ENCODE results near the gene SLC6A5.

Gene SLC6A5

DNA sequence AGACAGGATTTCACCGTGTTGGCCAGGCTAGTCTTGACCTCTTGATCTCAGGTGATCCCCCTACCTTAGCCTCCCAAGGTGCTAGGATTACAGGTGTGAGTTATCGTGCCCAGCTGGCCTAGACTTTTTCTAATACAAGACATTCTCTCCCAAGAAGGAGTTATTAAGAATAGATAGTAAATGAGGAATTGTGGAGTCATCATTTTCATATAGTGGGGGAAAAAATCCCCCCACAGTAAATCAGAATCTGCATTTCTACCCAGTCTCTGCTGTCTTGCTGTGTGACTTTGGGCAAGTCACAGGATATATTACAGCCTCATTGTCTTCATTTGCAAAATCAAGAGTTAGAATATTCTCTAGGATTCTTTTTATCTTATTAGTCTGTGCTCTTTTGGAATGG, 21.6 kb downstream of the SLC6A5 start:
- no peak for DNase-seq (ENCODE audit: low read depth)

DNA sequence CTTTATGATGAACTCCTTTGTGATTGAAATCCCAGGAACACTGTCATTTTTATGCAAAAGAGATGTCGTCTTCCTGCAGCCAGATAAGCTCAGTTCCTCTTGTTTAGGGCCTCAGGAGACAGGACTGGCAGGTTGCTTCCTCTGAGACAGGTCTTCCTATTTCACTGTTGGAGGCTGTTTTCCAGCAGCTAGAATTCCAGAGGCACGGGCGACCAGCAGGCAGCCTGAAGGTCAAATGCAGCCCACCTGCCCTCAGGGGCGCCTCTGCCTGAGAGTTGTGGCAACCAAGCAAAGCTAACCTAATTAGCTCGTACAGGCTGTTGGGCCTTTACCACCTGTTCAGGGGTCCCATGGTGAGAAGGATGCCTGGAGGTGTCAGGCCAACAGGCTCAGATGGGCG, 22.3 kb downstream of the SLC6A5 start:
- DNase-seq (ENCODE audit: low read depth) = no peak

DNA sequence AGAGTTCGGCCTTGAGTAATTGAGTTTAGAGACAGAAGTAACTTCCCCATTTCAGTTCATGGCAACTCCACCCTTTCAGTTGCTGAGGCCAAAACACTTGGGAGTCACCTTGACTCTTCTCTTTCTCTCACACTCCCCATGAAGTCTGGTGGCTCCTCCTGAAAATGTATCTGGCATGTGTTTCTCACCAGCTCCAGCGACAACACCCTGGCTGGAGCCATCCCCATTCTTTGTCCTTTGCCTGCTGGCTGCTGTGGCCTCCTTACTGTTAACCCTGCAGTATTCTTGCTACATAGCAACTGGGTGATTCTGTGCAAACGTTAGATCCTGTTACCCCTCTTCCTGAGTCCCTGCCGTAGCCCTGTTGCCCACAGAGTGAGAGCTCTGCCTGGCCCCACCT, 23.8 kb downstream of the SLC6A5 start:
- DNase-seq (ENCODE audit: low read depth) = no peak

DNA sequence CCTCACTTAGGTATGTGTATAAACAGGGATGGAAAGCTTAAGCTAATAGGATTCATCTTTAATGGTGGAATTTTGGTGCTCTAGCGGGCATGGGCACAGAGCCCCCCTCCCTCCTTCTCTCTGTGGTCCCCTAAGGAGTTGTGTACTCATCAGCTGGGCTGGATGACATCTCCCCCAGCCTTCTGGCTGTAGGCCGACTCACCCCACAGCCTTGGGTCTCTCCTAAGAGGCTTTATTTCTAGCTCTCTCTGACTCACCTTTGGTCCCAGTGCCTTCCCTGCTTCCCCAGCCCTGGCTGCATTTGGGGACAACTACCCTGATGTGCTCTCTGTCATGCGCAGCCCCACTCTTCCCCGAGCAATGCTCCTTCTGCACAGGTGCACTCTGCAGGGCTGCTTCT, 26.9 kb downstream of the SLC6A5 start:
- no peak for DNase-seq (ENCODE audit: low read depth)

DNA sequence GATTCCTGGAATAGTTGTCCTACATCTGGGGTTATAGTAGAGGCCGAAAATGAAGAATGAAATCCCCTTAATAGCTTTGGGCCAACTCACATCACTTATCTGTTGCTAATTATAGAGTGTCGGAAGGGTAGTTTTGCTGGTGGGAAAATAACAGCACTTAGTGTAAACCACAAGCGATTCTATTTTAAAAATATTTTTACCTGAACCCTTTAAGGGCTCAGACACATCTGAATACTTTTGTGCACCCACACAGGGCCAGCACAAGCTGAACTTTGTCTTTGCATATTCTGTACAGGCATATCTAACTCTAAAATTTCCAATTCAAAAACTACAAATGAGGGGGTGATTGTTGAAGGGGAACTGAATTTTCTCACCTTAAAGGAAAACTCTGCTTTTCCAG, 27.6 kb downstream of the SLC6A5 start:
- DNase-seq (ENCODE audit: low read depth) = no peak

DNA sequence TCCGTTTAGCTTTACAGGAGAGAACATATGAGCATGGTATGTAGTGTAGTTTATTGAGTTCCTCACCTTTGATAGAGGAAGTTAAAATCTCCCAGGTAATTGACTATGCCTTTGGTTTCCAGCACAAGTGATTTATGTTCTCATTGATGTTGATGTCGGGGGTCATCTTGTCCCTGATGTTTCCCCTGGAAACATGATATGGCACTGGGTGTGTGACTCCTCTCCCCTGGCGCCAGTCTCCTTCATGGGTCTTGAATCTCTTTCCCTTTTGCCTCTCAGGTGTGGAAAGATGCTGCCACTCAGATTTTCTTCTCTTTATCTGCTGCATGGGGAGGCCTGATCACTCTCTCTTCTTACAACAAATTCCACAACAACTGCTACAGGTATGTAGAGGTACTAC, 28.3 kb downstream of the SLC6A5 start:
- no peak for DNase-seq (ENCODE audit: low read depth)

DNA sequence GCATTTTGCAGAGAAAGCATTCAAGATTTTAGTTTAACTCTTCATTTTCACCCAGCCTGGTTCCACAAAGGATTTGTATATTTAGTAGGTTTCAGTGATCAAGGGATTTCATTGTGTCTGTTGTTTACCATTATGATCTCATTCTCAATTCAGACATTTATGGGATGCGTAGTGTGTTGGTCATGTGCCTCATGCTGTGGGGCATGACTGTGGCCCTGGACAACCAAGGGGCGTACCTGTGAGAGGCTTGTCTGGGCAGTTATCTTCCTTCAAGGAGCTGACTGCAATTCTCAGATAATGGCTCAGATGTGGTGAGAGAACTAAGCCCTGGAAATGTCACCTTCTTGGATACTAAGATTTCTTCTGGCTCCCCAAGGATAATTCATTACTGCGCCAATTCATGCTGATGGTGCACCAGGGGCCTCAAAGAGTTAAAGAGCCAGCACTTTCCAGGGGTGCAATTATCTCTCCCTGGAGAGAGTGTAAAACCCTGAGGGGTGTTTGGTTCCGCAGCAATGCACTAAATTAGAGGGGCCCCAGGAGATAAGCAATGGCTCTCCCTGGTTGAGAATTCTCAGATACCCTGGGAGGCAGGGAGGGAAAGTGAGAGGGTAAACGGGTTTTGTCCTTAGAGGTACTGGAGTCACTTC, 32.2 kb downstream of the SLC6A5 start:
- DNase-seq (ENCODE audit: low read depth) = no peak

DNA sequence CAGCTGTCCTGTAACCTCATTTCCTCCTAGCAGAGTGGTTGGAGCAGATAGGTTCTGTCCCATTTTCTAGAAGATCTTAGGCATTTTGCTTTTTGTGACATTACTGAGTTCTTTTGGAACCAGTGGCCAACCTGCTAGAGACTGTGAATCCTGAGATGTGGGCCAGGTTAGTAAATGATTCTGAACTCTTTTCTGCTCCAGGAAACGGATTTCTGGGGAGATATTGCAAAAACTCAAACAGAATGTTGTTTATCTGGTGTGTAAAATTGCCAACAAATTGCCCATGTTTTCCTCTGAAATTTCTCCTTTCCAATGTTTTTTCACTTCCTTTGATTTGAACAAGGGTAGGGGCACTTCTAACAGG, 32.7 kb downstream of the SLC6A5 start:
- no peak for DNase-seq (ENCODE audit: low read depth)

DNA sequence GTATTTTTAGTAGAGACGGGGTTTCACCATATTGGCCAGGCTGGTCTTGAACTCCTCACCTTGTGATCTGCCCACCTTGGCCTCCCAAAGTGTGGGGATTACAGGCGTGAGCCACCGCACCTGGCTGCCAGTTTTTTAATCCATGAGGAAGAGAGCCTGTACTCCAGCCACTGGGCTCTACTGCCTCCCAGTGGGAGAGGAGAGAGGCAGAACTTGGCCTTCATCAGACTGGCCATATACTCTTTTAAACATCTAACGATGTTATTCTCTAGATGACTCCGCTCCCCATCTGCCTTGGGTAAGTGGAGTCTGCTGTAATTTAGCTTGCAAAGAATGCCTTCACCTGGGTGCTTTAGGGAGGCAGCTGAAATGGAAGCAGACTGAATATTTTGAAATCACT, 34.6 kb downstream of the SLC6A5 start:
- DNase-seq (ENCODE audit: low read depth) = no peak

DNA sequence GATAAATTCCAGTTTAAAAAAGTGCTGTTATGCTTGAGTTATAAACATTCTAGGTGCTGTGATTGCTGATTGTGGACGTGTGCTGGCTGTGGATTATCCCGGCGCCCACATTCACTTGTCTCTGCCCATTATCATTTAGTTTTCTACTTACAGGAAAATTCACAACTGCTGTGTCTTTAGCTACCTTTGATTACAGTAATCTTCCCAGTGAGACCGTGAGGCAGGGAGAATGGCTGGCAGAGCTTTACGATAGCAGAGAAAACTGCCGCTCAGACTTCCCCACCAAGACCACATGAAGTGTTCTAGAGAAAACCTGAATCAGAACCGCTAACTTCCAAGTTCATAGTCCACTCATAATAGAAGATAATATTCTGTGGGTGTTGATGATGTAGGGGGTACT, 35.4 kb downstream of the SLC6A5 start:
- no peak for DNase-seq (ENCODE audit: low read depth)

DNA sequence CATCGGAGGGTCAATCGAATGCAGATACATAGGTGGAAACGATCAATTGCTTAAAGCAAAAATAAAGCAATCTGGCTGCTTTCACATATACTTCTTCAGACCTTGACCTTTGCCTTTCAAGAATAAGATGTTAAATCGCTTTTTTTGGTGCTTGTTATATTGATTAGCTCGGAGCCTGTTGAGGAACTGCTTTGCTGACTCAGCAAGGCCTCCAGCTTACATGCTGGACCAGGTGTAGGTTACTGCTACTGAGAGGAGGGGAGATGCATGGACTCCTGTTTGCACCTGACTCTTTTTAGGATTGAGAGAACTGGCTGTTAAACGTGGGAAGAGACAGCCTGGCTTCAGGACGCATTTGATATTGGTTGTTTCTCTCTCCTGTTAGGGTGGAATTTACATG, 38.7 kb downstream of the SLC6A5 start:
- DNase-seq (ENCODE audit: low read depth) = no peak

DNA sequence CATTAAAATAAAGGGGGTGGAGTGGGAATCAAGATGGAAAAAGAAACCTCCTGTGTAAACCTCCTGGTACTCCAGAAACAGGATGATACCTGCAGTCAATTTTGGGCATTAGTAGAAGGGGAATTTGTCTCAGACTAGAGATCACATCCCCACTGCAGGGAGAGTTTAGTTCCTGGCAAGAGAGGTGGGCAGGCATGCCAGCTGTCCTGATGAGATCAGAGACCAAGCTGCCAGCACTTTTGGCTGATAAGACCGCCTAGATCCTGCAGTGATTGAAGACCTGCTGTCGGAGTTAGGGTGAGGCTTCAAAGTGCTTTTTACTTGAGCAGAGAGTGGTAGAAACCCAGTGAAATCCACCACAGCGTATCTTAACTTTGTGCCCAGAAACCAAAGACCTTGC, 40.3 kb downstream of the SLC6A5 start:
- no peak for DNase-seq (ENCODE audit: low read depth)

DNA sequence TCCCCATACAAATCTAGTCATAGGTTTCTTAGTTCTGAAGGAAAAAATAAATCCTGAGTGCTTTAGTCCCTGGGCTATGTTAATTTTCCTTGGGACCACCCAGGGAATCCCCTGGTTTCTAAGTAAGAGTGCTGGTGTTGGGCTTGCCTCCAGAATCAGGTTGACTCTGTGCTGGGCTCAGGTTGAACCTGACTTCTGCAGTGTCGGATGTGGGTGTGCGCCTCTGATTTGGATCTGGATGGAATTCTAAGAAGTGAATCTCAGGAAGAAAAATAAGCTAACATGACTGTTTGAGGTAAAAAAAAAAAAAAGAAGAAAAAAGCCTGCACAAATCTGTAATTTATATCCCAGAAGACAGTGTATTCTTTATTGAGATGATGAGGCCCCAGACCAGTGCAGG, 41.0 kb downstream of the SLC6A5 start:
- no peak for DNase-seq (ENCODE audit: low read depth)

DNA sequence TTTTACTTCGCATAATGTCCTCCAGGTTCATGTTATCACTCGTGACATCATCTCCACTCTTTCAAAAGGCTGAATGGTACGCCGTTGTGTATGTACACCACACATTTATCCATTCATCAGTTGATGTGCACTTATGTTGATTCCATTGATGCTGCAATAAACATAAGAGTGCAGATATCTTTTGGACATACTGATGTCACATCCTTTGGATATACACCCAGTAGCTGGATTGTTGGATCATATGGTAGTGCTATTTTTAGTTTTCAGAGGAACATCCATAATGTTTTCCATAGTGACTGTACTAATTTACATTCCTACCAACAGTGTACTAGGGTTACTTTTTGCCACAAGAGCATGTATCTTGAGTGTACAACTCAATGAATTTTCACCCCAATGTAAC, 45.0 kb downstream of the SLC6A5 start:
- no peak for DNase-seq (ENCODE audit: low read depth)

DNA sequence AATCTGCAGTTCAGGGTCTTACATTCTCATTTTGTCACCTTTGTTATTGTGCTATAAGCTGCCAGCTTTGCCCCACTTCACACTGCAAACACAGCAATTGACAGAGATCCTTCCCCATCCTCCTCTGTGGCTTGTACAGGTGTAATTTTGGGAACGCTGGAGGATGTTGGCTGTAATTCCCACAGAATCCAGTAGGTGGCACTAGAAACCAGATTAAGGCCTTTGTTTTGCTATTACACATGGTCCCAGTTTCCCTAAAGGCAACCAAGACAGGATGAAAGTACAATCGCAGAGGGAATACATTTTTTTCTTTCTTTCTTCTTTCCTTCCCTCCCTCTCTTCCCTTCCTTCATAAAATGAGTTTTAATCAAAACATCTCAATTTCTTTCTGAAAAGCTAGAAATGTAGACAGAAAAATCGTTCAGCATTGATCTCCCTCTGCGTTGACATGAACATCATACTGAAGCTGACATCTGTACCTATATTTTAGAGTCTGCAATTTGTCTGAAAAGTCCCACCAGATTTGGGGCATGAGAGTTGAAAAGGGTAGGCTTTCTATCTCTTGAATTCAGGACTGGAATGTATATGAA, 48.7 kb downstream of the SLC6A5 start:
- no peak for DNase-seq (ENCODE audit: low read depth)

DNA sequence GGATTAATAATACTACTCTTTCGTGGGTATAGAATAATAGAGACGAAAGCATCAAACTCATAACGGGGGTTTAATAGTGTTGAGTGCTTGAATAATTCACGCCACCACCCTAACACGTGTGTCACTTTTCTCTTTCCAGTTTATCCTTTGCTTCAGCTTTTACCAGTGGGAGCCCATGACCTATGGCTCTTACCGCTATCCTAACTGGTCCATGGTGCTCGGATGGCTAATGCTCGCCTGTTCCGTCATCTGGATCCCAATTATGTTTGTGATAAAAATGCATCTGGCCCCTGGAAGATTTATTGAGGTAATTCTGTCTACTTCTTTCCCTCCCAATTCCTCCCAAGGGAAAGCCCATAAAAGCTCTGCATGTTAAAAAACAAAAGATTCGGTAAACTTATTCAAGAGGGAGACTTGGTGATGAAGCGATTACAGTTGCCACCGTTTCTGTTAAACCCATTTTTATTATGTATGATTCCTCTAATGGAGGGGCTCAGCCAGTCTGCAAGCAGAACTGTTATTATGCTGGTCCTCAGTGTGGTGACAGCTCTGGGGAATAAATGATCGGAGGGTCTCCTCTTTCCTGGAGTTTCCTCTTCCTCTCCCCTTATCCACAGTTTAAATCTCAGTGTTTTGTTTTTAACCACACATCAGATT, 52.9 kb downstream of the SLC6A5 start:
- DNase-seq (ENCODE audit: low read depth) = no peak

DNA sequence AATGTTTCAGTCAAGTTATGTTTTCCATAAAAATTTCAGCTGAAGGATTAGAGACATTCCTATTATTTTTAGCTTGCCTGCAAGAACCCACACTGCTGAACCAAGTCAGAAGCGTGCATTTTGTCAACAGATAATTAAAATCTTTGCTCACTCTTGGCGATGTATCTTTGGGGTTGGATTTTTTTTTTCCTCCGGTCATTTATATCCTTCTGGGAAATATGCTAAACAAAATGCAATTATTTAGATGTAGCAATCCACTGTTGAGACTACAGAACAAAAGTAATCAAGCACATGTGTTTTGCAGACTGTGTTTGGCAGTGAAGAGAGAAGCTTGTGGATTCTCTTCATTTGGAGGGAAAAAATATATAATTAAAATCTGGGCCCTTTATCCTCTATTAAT, 54.6 kb downstream of the SLC6A5 start:
- no peak for DNase-seq (ENCODE audit: low read depth)

DNA sequence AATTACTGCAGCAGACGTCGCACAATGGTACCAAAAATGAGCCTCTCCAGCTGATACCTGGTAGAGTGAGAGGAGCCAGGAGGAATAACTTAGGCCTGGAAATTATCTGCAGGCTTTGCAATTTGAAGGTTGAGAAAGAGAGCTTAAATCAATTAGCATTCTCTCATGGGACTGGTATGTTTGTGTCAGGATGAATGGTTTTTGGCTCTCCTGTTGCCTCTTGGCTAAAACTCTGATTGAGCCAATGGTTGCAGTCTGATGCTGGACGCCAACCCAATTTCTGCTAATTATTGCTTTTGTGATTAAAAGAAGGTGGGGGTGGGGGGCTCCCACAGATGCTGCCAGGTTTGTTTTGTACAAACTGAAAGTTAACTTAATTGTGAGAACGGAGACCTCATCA, 57.5 kb downstream of the SLC6A5 start:
- no peak for DNase-seq (ENCODE audit: low read depth)

DNA sequence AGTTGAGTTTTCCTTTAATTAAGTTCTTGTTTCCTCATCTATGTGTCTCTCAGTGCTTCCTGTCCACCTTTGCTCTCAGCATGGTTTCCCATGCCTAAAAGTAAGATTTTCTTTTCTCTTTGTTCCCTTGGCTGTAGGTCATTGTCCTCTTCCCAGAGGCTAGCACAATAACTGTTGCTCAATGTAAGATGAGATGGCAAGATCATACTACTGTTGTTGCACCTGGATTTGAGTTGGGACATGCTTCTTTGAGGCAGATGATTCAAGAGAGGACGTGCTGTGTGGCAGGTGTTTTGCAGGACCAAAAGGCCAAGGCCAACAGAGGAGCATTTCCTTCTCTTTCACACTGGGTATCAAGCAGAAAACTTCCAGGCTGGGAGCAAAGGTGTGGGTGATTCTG, 58.7 kb downstream of the SLC6A5 start:
- no peak for DNase-seq (ENCODE audit: low read depth)

DNA sequence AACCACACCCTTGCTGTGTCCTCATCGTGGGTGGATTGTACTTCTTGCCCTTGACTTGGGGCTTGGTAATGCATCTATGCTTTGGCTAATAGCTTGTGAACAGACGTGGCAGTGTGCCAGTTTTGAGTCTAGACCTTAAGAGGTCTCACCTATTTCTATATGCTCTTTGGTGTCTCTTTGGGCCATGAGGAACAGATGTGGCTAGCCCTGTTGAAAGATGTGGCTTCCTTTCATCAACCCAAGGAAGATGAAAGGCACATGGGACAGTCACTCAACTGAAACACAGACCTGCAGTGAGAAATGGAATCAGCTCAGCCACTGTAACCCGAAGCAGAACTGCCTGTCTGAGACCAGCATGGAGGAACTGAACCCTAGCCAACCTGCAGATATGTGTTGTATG, 62.0 kb downstream of the SLC6A5 start:
- DNase-seq (ENCODE audit: low read depth) = no peak

DNA sequence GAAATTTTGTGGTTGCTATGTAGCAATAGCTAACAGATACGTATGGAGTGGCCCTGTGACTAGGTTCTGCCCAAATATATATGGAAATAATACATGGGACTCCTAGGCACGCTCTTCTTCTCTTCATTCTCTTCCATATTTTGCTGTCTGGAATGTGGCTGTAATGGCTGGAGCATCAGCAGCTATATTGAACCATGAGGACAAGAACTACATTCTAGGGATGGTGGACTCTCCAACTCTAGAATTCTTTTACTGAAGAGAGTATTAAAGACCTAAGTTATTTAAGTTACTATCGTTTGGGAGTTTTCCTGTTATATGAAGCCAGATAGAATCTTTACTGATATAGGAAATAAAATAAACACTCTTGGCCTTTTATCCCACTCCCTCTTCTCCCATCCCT, 62.4 kb downstream of the SLC6A5 start:
- DNase-seq (ENCODE audit: low read depth) = no peak

DNA sequence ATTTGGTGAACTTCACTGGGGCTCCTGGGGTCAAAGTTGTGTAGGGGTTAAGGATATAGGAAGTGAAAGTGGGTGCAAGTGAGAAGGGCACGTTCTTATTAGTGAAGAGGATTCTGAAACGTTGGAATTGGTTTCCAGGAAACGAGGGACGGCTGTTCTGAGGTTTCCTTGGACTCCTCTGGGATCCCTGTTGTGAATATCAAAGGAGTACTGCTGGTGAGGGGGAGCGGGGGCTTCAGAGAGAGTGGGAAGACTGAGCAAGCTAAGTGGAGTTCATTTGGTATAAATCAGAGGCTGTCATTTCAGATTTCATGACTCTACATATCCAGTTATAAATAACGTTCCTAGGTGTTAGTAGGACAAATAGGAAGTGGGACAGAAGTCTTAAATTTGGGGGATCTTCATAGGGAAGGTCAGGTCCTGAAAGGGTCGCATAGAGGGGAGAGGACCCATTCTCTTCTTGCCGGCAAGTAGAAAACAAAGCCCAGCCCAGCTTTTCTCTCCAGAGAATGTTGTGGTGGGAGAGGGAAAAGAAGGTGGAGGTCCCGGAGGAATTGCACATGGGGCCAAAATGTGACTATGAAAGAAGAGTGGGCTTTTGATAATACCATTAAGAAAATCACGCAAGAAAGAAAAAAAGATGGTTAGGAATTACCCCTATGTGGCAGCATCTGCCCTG, 68.9 kb downstream of the SLC6A5 start:
- DNase-seq (ENCODE audit: low read depth) = no peak

Measured in non-pigmented ciliary epithelial cell (primary cell).